NCI-H524 treated with DMSO at 0.1 percent for 48 hours (cell line): ENCODE results near the gene SAMD4B.
"Not testable (repeated sequence)": the region's sequence is repeated elsewhere in the genome, so short reads cannot be mapped to it uniquely, and the experiment has no call there.

Experiments
- DNase-seq: peaks from one replicate; lab custom pipeline; 2025; lab: John Stamatoyannopoulos, UW

Gene SAMD4B

DNA sequence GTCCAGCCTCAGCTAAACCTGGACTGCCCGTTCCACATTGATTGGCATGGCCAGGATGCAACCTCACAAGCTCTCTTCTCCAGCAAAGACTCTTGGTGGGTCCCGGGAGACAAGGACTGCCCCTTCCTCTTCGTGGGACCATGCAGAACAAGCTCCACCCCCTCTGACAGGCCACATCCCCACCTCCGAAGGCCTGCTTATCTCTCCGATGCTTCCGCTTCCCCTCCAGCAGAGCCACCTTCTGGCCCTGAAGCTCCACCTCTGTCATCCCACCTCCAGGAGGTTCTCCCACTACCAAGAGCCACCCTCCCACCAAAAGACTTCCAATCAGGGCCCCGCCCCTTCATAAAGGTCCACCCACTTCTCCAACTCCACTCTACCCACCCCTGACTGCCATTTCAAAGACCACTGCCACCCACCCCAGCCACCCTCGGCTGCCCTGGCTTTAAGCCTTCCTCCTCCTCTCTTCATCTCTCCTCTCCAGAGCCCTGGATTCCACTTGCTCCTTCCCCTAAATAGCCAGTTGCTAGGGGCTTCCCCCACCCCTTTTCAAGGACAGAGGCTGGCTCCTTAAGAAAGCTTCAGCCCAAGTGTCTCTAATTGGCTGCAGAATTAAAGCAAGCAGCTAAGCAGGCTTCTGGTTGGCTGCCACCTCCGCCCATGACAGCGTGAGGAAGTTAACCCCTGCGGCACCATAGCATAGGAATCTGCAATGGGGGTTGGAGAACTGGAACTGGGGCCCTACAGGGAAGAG is 31.5 kb upstream of the SAMD4B start:
- no peak for DNase-seq

- no peak for DNase-seq
These were observed 28.0 kb upstream of the SAMD4B start for GRCh38 chr19:39314016-39314728.

DNA sequence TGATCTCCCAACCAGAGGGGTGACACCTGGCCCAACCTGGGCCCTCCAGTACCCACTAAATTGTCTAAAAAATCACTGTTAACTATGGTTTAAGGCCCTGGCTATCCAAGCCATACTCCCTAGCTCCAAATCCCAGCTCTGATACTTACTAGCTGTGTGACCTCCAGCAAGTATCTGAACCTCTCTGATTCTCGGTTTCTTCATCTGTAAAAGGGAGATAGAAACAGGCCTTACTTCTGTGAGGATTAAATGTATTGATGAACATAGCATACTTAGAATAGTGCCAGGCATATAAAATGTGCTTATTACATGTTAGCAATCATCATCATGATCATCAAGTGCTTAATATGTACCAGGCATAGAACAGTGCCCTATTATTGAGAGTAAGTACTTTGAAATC is 26.3 kb upstream of the SAMD4B start:
- DNase-seq = no peak

GRCh38 chr19:39316627-39317321 is 25.4 kb upstream of the SAMD4B start:
- no peak for DNase-seq

DNA sequence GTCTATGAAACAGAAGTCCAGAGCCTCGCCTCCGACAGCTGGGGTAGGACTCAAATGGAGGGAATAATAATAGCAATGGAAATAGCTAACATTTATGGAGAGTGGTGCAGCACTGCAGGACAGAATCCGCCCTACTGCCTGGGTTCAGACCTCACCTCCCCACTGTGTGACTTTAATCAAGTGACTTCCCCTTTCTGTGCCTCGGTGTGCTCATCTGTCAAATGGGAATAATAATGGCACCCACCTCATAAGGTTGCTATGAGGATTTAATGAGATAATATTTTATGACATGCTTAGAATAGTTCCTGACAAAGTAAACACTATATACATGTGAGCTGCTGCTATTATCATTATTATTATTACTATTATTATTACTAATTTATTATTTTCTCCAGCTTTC is 24.7 kb upstream of the SAMD4B start:
- no peak for DNase-seq

GRCh38 chr19:39318071-39318470 is 24.1 kb upstream of the SAMD4B start:
- DNase-seq = no peak

GRCh38 chr19:39318690-39319089 is 23.5 kb upstream of the SAMD4B start:
- no peak for DNase-seq

DNA sequence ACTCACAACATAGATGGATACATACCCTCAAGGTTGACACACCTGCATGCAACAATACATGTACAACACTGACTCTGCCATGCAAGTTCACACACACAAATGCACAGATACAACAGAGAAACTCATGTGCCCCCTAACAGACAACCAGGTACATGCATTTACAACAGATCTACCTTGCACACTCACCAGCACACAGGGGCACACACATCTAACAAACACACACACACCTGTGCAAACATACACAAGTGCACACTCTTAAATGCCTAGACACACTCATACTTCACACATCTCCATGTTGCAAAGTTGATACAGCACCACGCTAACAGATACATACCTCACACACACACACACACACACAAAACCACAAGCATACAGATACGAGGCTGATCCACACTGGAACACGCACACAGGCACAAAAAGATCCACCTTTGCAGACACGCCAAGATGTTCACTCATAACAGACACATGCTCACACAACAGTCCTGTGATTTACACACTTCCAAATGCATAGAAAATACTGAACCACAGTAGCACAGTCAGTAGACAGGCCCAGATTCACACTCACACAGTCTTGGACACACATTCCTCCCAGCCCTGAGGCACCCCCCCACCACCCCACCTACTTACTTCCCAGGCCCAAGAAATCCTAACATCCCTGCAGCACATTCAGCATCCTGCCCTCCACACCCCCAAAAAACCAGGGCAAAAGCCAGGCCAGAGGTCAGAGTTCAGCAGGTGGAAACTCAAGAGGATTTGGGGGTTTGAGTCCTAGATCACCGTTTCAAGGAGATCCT is 22.9 kb upstream of the SAMD4B start:
- DNase-seq = no peak

- DNase-seq = peak; percentile 52
These were observed 22.4 kb upstream of the SAMD4B start for GRCh38 chr19:39319892-39320248.

DNA sequence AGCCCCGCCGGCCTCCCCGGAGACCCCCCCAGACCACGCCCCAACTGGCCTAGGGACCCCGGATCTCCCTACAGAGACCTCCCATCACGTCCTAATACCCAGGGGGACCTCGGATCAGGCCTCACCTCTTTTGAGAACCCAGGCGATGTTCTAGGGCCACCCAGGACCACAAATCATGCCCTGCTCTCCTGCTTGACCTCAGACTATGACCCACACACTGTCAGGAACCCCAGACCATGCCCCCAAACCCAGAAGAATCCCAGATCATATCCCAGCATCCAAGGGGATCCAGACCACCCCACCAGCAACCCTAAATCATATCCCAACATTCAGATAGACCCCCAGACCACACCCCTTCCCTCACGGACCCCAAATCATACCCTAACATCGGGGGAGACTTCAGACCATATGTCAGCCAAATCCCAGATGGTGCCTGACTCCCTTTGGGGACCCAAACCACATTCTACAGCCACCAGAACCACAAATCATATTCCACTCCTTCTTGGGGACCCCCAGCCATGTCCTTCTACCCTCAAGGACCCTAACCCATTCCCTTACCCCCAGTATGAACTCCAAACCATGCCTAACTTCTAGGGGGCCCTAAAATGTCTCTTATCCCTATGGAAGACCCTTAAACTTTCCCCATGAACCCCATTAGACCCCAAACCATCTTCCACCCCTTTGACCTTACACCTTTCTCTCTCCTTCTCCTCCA is 20.9 kb upstream of the SAMD4B start:
- DNase-seq = no peak

GRCh38 chr19:39321832-39322176 is 20.4 kb upstream of the SAMD4B start:
- no peak for DNase-seq

DNA sequence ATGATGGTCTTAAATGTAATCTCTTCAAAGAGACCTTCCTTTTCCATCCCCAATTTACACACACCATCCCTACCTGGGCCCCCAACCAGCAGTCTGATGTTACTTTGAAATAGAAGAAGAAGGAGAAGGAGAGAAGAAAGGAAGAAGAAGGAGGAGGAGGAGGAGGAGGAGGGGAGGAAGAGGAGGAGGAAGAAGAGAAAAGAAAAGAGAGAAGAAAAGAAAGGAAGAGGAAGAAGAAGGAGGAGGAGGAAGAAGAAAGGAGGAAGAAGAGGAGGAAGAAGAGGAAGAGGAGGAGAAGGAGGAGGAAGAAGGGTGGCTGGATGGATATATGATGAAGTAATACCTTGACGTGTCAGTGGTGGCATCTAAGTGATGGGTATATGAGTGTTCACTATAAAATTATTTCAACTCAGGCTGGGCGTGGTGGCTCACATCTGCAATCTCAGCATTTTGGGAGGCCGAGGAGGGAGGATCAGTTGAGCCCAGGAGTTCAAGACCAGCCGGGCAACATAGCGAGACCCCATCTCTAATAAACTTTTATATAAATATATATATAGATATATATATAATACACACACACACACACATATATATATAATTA is 17.9 kb upstream of the SAMD4B start:
- no peak for DNase-seq

- DNase-seq = no peak
These were observed 16.2 kb upstream of the SAMD4B start for GRCh38 chr19:39325778-39326665.

DNA sequence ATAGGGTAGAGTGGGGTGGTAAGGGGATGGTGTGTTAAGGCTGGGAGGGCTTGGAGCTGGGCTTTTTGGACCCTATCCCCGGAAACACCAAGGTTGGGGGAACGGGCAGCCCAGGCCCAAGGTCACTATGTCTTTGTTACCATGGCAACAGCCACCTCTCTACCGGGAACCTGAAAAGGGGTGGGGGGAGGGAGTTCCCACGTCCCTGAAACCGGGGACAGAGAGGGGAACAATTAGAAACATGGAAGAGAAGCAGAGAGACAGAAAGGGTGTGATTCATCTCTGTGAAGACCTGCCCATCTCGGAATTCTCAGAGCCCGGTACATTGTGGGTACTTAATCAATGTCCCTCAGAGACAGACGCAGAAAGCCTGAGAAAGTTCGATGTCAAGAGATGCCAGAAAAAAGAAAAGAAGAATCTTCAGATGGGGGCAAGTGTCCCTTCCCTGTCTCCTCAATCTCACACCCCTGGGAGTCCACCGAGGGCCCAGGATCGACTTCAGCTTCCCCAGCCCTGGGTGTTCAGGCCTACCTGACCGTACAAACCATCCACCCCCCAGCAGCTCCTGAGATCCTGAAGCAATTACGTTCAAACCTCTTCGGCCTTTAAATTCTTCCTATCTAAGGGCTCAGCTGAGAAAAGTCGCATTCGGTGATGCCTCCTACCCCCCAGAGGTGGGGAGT is 14.7 kb upstream of the SAMD4B start:
- DNase-seq = no peak

- DNase-seq = peak; percentile 11
These were observed 14.0 kb upstream of the SAMD4B start for GRCh38 chr19:39328046-39328705.

DNA sequence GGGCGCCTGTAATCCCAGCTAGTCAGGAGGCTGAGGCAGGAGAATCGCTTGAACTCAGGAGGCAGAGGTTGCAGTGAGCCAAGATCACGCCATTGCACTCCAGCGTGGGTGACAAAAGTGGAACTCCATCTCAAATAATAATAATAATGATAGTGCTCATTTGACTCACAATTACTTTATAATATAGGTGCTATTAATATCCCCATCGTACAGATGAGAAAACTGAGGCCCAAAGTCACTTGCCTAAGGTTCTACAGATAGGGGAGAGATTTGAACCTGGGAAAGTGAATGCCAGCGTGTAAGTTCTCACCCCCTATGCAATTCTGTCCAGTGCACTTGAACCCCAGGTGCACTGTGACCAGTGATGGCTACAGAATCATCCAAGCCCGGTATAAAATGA is 12.3 kb upstream of the SAMD4B start:
- DNase-seq = no peak

- no peak for DNase-seq
These were observed 9.9 kb upstream of the SAMD4B start for GRCh38 chr19:39332293-39332692.

- DNase-seq = not testable (repeated sequence)
These were observed 9.5 kb upstream of the SAMD4B start for GRCh38 chr19:39332738-39333137.

DNA sequence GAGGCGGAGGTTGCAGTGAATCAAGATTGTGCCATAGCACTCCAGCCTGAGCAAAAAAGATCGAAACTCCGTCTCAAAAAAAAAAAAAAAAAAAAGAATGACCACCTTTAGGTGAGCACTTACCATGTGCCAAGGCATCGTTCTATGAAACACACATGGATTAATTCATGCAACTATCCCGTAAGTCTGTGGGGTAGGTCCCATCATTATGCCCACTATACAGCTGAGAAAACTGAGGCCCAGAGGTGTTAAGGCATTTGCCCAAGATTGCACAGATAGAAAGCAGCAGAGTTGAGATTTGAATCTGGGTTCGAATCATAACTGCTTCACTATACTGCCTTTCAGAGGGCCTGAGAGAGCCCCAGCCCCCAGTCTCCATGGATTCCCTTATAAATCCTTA is 8.7 kb upstream of the SAMD4B start:
- DNase-seq = no peak
